AG08395 (cell line): ENCODE results near the gene IQCN.

Source experiments
- DNase-seq: peaks from one replicate; pipeline ENCODE4 v3.0.0; 2012; ENCODE audit warnings: mixed read lengths, low spot score

IQCN gene

GRCh38 chr19:18286973-18287635 lies 12.9 kb upstream of the IQCN start:
- no peak for DNase-seq

- DNase-seq, result no peak
Observed at GRCh38 chr19:18284712-18285360, 10.6 kb upstream of the IQCN start.

- no peak for DNase-seq
Observed at GRCh38 chr19:18283338-18283737, 9.1 kb upstream of the IQCN start.

DNA sequence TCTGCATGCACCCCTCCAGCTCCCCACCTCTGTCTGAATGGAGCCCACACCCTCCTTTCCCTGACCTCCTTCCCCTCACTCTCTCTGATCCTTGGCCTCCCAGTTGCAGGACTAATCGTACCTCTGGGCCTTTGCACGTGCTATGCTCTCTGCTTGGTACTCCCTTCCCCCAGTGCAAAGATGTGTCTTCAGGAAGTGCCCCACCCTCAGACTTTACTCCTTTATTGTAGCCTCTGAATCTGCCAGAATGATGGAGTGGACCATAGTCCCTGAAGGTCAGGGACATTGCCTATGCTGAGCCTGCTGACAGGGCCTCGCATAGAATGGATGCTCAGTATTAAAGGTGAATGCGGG lies 8.5 kb upstream of the IQCN start:
- no peak for DNase-seq

DNA sequence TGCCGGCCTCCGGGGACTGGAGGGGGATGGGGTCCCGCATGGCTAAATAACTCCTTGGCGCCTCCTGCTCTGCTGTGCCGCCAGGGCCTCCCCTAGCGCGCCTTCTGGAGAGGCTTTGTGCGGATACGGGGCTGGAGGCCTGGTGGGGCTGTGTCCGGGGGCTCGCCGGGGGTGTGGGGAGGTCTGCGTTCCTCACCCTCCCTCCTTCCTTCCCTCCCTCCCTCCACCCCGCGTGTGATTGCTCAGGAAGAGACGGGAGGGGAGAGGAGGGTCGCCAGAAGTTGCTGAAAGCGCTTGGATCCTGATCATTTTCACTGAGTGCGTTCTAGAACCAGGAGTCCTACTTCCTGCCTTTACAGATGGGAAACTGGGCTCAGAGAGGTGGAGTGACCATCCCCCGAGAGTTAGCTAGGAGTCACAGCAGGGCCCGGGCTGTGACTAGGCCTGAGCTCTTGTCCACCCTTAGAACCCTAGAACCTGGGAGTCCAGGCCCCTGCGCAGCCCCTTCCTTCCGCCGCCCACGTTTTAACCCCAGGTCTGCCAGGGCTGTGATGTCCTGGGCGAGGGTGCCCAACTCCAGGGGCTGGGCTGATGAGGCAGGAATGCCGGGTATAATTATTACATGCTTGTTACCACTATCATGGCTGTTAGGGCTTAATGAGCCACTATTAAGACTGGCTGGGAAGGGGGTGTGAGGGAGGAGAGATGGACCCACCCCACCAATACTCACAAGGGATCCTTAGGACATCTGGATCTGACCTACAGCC lies 8.0 kb upstream of the IQCN start:
- peak; percentile 36 for DNase-seq

- DNase-seq, result peak; percentile 97
Observed at GRCh38 chr19:18281082-18282020, 7.1 kb upstream of the IQCN start, which contains the start of gene JUND. Gene JUND, minus strand, starts transcription at chr19:18281622. Its CDS starts 138 bp downstream, at chr19:18281484.

DNA sequence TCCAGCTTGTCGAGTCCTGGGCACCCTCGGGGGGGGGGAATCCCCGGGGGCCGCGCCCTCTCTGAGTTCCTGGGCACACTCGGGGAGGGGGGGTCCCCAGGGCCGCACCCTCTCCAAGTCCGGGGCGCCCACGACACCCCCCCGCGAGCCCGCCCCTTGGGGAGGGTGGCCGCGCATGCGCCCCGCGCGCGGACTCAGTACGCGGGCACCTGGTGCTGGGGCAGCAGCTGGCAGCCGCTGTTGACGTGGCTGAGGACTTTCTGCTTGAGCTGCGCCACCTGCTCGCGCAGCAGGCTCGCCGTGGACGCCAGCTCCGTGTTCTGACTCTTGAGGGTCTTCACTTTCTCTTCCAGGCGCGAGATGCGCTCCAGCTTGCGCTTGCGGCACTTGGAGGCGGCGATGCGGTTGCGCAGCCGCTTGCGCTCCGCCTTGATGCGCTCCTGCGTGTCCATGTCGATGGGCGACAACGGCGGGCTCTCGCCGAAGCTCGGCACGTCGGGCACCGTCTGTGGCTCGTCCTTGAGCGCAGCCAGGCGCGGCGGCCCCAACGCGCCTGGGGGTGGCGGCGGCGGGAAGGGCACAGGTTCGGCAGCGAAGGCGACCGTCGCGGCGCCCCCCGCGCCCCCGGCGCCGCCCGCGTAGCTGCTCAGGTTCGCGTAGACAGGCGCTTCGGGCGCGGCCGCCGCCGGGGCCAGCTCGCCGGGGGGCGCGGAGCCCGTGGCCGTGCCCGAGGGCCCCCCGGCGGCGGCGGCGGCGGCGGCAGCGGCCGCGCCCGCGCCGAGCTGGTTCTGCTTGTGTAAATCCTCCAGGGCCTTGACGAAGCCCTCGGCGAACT lies 6.2 kb upstream of the IQCN start:
- DNase-seq, result peak; percentile 80

GRCh38 chr19:18279516-18280246 lies 5.4 kb upstream of the IQCN start:
- peak; percentile 89 for DNase-seq

DNA sequence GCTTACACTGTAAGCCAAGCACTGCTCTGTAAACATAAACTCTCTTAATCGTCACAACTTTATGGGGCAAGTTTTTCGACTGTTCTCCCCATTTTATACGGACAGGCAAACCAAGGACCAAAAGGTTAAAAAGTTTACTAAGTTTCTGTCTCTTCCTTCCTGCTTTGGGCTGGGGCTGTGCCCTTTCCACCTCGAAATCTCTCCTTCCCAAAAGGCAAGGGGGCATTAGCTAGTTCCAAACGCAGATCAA lies 4.9 kb upstream of the IQCN start:
- no peak for DNase-seq

- DNase-seq, result no peak
Observed at GRCh38 chr19:18278521-18279265, 4.4 kb upstream of the IQCN start.

GRCh38 chr19:18274781-18275356 lies 617 bp upstream of the IQCN start:
- peak; percentile 92 for DNase-seq

DNA sequence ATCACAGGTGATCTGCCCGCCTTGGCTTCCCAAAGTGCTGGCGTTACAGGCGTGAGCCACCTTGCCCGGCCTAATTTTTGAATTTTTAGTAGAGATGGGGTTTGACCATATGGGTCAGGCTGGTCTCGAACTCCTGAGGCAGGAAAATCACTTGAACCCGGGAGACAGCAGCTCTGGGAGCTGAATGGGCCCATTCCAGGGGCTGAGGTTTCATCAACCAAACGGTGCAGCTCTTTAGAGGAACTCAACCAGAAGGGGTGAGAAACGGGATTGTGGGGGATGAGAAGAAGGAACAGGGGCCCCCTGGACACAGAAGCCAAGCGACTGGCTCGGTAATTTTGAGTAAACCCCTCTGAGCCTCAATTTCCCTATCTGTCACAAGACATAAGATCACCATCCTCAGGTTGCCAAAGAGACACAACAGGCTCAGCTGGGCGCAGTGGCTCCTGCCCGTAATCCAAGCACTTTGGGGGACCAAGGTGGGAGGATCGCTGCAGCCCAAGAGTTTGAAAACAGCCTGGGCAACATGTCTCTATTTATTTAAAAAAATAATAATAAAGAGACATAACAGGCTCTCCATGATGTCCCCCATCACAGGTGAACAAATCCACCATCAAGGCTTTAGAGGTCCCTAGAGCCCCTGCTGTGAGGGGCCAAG lies 562 bp downstream of the IQCN start:
- no peak for DNase-seq

- no peak for DNase-seq
Observed at GRCh38 chr19:18271433-18271841, 2.8 kb downstream of the IQCN start.

DNA sequence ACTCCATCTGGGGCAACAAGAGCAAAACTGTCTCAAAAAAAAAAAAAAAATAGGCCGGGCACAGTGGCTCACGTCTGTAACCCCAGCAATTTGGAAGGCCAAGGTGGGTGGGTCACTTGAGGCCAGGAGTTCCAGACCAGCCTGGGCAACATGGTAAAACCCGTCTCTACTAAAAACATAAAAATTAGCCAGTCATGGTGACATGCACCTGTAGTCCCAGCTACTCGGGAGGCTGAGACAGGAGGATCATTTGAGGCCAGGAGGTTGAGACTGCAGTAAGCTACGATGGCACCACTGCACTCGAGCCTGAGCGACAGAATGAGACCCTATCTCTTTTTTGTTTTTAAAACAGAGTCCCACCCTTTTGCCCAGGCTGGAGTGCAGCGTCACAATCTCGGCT lies 3.9 kb downstream of the IQCN start:
- DNase-seq, result no peak

- DNase-seq, result no peak
Observed at GRCh38 chr19:18269070-18269723, 5.1 kb downstream of the IQCN start.

- DNase-seq, result no peak
Observed at GRCh38 chr19:18266771-18267686, 7.2 kb downstream of the IQCN start.

GRCh38 chr19:18265582-18265981 lies 8.7 kb downstream of the IQCN start:
- no peak for DNase-seq
